ENCODE data around the gene RIOK3. TPM values are rescaled to one million over a fixed set of nuclear protein-coding genes. Genes with fewer than 3 reads are reported as not detected.
"Not testable (repeated sequence)": the region's sequence is repeated elsewhere in the genome, so short reads cannot be mapped to it uniquely, and the experiment has no call there.

Gene RIOK3
- total and polyA plus RNA-seq, 9 donors: 59.6 to 87.9 (median 72.1) TPM

DNA sequence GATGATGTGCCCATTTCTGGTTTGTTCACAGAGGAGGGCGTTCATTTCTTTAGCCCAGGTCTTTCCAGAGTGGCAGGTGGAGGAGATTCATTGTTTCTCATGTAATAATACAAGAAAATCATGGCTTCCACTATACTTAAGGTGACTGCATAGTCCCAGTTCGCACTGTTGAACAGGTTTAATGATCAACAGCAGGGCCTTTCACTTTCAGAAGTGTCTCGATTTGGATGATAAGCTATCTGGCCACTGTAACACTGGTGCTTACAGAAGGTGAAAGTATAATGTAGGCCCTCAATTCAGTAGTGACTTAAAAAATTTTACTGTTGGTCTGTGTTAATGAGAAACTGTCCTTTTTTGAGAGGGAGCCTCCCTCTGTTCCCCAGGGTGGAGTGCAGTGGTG lies 51.6 kb downstream of the RIOK3 start:
- 100% methylated on average over 2 of the region's 3 CpGs for WGBS (ENCODE audit: insufficient coverage)

DNA sequence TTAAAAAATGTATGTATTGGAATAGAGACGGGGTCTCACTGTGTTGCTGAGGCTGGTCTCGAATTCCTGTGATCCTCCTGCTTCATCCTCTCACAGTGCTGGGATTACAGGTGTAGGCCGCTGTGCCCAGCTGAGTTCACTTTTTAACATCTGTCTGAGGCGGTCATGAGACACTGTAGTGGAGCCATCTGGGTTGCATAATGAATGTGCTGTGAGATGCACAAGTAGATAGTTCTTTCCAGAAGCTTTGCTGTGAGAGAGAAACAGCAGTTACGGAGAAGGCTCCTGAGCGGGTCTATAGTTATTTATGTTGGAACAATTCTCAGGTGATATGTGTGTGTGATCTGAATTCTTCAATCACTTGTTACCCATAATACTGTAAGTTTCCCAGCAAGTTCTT lies 53.3 kb downstream of the RIOK3 start:
- DNase-seq: no peak
- 71% methylated on average over 1 of the region's 6 CpGs for WGBS (ENCODE audit: insufficient coverage)
- H3K9me3 ChIP-seq (replicated peaks; ENCODE audit: control insufficient read depth, low read depth, low read length): no peaks in the 10 kb centered on the region
- no peak overlapping the region for H3K4me3 ChIP-seq (ENCODE audit: low read length)
- peaks cover 11% of the 10 kb centered on the region for H3K4me1 ChIP-seq (ENCODE audit: control insufficient read depth, insufficient read depth, low read length)
- no peak overlapping the region for H3K27ac ChIP-seq (ENCODE audit: low read length)
- H3K36me3 ChIP-seq (ENCODE audit: control insufficient read depth, insufficient read depth, low read length): peaks cover 30% of the 10 kb centered on the region
- H3K27me3 ChIP-seq (ENCODE audit: control insufficient read depth, insufficient read depth, low read length): no peaks in the 10 kb centered on the region

More for the DNA sequence above, 51.6 kb downstream of the RIOK3 start:
- Histone ChIP-seq H3K4me1 (ENCODE audit: control insufficient read depth, insufficient read depth, low read length) (peaks cover 11% of the 10 kb centered on the region), H3K27me3 (ENCODE audit: control insufficient read depth, insufficient read depth, low read length) (no peaks in the 10 kb centered on the region), H3K36me3 (ENCODE audit: control insufficient read depth, insufficient read depth, low read length) (peaks cover 20% of the 10 kb centered on the region), H3K9me3 (replicated peaks; ENCODE audit: control insufficient read depth, low read depth, low read length) (no peaks in the 10 kb centered on the region), H3K4me3 (ENCODE audit: low read length) (no peak overlapping the region), H3K27ac (ENCODE audit: low read length) (no peak overlapping the region)
- DNase-seq: no peak

DNA sequence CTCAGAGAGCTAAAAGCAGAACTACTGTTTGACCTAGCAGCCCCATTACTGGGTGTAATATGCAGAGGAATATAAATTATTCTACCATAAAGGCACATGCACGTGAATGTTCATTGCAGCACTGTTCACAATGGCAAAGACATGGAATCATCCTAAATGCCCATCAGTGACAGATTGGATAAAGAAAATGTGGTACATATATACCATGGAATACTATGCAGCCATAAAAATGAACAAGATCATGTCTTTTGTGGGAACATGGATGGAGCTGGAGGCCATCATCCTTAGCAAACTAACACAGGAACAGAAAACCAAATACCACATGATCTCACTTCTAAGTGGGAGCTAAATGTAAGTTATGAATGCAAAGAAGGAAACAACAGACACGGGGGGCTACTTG lies 57.8 kb downstream of the RIOK3 start:
- not testable (repeated sequence) for DNase-seq

DNA sequence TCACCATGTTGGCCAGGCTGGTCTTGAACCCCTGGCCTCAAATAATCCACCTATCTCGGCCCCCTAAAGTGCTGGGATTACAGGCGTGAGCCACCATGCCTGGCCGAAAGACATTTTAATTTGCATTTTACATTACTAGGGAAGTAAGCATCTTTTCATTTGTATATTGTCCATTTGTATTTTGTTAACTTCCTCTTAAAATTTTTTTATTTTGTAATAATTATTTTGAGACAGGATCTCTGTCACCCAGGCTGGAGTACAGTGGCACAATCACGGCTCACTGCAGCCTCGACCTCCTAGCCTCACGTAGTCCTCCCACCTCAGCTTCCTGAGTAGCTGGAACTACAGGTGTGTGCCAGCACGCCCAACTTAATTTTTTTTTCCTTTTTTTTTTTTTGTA lies 59.1 kb downstream of the RIOK3 start:
- not testable (repeated sequence) for H3K27me3 ChIP-seq (ENCODE audit: control insufficient read depth, insufficient read depth, low read length); H3K9me3 ChIP-seq (replicated peaks; ENCODE audit: control insufficient read depth, low read depth, low read length); H3K4me1 ChIP-seq (ENCODE audit: control insufficient read depth, insufficient read depth, low read length); H3K4me3 ChIP-seq (ENCODE audit: low read length); H3K27ac ChIP-seq (ENCODE audit: low read length); DNase-seq
- WGBS (ENCODE audit: insufficient coverage): no CpG with 5 or more reads among the region's 7 CpGs
- peaks cover 36% of the 10 kb centered on the region for H3K36me3 ChIP-seq (ENCODE audit: control insufficient read depth, insufficient read depth, low read length)

More for the DNA sequence above, 57.8 kb downstream of the RIOK3 start:
- H3K27ac ChIP-seq (ENCODE audit: low read length); H3K4me3 ChIP-seq (ENCODE audit: low read length); H3K9me3 ChIP-seq (replicated peaks; ENCODE audit: control insufficient read depth, low read depth, low read length); H3K4me1 ChIP-seq (ENCODE audit: control insufficient read depth, insufficient read depth, low read length); H3K27me3 ChIP-seq (ENCODE audit: control insufficient read depth, insufficient read depth, low read length): not testable (repeated sequence)
- no CpG with 5 or more reads among the region's 2 CpGs for WGBS (ENCODE audit: insufficient coverage)
- peaks cover 31% of the 10 kb centered on the region for H3K36me3 ChIP-seq (ENCODE audit: control insufficient read depth, insufficient read depth, low read length)

DNA sequence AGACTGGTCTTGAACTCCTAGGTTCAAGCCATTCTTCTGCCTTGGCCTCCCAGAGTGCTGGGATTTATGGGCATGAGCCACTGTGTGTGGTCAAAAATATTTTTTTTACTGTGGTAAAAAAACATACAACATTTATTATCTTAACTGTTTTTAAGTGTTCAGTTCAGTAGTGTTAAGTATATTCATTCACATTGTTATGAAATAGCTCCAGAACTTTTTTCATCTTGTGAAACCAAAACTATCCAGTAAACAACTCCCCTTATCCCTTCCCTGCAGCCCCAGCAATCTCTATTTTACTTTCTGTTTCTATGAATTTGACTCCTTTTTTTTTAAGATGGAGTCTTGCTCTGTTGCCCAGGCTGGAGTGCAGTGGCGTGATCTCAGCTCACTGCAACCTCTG lies 59.6 kb downstream of the RIOK3 start:
- Histone ChIP-seq H3K36me3 (ENCODE audit: control insufficient read depth, insufficient read depth, low read length) (peaks cover 35% of the 10 kb centered on the region), H3K27ac (ENCODE audit: low read length) (no peak overlapping the region)
- WGBS (ENCODE audit: insufficient coverage): no CpG with 5 or more reads among the region's 1 CpG

DNA sequence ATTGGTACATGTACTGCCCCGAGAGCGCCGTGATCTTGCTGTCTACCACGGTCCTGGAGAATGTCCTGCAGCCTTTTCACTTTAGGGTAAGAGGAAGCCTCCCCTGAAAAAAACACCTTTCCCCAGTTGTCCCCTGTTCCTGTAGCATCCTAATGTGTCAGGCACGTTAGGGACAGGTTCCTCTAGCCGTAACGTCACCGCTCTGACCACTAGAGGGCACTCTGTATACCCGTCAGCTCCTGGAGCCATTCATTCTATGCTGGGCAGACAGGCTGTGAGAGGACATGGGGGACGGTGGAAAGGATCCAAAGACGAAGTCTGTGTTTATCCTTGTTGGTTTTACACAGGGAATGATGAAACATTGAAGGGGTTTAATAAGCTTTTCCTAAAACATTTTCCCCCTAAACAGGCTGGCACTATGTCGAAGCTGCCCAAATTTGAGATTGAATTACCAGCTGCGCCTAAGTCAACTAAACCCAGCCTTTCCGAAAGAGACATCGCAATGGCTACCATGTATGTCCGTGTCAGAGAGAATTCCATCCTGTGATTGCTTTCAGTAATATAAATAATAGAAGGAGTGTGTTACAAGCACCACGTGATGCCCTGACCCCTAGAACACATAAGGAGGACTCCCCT lies 62.9 kb downstream of the RIOK3 start:
- Histone ChIP-seq H3K9me3 (replicated peaks; ENCODE audit: control insufficient read depth, low read depth, low read length) (no peaks in the 10 kb centered on the region), H3K27ac (ENCODE audit: low read length) (no peak overlapping the region), H3K27me3 (ENCODE audit: control insufficient read depth, insufficient read depth, low read length) (no peaks in the 10 kb centered on the region), H3K4me1 (ENCODE audit: control insufficient read depth, insufficient read depth, low read length) (peaks cover 2% of the 10 kb centered on the region), H3K36me3 (ENCODE audit: control insufficient read depth, insufficient read depth, low read length) (peaks cover 38% of the 10 kb centered on the region), H3K4me3 (ENCODE audit: low read length) (no peak overlapping the region)
- 69% methylated on average over 3 of the region's 17 CpGs for WGBS (ENCODE audit: insufficient coverage)
- peak; percentile 85 for DNase-seq

More for the DNA sequence above, 59.6 kb downstream of the RIOK3 start:
- H3K27me3 ChIP-seq (ENCODE audit: control insufficient read depth, insufficient read depth, low read length): no peaks in the 10 kb centered on the region
- peaks cover 2% of the 10 kb centered on the region for H3K4me1 ChIP-seq (ENCODE audit: control insufficient read depth, insufficient read depth, low read length)
- H3K4me3 ChIP-seq (ENCODE audit: low read length): no peak overlapping the region
- no peaks in the 10 kb centered on the region for H3K9me3 ChIP-seq (replicated peaks; ENCODE audit: control insufficient read depth, low read depth, low read length)
- DNase-seq: no peak

DNA sequence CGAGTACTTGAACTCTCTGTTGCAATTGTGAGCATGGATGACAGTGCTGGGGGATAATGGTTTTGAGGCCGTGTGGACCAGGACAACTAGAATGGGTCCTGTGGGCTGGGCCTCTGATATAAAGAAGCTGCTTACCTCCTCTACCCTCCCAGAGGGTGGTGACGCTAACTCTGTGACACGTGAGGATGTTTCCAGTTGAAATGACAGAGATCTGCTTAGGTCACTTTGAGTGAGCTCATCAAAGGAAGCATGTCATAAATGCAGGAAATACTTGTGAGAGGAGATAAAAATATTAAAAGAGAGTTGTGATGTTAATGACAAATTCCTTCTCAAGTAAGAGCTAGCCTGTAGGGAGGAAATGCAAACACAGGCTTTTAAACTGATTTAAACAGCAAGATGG lies 66.6 kb downstream of the RIOK3 start:
- H3K27ac ChIP-seq (ENCODE audit: low read length): no peak overlapping the region

DNA sequence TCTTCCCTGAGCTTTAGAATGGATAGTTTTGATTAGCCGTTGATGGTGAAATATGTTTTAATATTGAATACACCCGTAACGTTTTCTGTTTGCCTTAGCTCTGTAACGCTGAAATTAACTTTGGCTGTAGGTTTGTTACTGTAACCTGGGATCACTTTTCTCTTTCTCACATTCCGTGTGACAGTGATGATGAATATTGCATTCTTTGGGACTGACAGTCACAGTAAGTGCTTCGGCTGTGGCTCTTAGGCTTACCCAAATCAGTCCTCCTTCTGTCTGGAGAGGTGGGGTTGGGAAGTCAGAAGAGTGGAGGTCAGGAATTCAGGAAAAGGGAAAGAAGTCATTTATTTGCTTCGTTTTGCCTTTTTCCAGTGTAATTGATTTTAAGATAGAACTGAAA lies 68.2 kb downstream of the RIOK3 start:
- Histone ChIP-seq H3K27me3 (ENCODE audit: control insufficient read depth, insufficient read depth, low read length) (no peaks in the 10 kb centered on the region), H3K4me3 (ENCODE audit: low read length) (no peak overlapping the region), H3K27ac (ENCODE audit: low read length) (no peak overlapping the region), H3K36me3 (ENCODE audit: control insufficient read depth, insufficient read depth, low read length) (peaks cover 62% of the 10 kb centered on the region), H3K4me1 (ENCODE audit: control insufficient read depth, insufficient read depth, low read length) (no peaks in the 10 kb centered on the region), H3K9me3 (replicated peaks; ENCODE audit: control insufficient read depth, low read depth, low read length) (no peaks in the 10 kb centered on the region)
- no CpG with 5 or more reads among the region's 7 CpGs for WGBS (ENCODE audit: insufficient coverage)
- DNase-seq: no peak

More for the DNA sequence above, 66.6 kb downstream of the RIOK3 start:
- Histone ChIP-seq H3K27me3 (ENCODE audit: control insufficient read depth, insufficient read depth, low read length) (no peaks in the 10 kb centered on the region), H3K4me3 (ENCODE audit: low read length) (no peak overlapping the region), H3K4me1 (ENCODE audit: control insufficient read depth, insufficient read depth, low read length) (peaks cover 2% of the 10 kb centered on the region), H3K9me3 (replicated peaks; ENCODE audit: control insufficient read depth, low read depth, low read length) (no peaks in the 10 kb centered on the region), H3K36me3 (ENCODE audit: control insufficient read depth, insufficient read depth, low read length) (peaks cover 64% of the 10 kb centered on the region)
- WGBS (ENCODE audit: insufficient coverage): 83% methylated on average over 1 of the region's 4 CpGs
- DNase-seq: no peak

DNA sequence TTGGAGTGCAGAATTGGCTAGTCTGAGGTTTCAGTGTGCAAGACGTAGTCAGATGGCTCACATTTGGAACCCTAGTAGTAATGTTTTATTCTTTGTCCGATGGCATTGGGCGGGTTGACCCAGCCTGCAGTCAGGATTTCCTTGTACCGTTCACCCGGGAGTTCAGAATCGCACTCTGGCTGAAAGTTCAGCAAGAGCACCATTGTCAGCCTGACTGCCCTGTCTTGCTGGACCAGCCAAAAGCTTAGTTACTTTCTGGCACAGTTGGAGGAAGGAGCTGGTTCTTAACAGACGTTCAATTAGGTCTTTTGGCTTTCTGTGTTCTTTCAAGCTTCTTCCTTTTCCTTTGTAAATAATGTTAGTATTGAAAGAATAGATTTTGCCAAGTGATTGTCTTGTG lies 68.8 kb downstream of the RIOK3 start:
- H3K27ac ChIP-seq (ENCODE audit: low read length): no peak overlapping the region
- H3K4me1 ChIP-seq (ENCODE audit: control insufficient read depth, insufficient read depth, low read length): no peaks in the 10 kb centered on the region
- no peak overlapping the region for H3K4me3 ChIP-seq (ENCODE audit: low read length)
- DNase-seq: no peak
- no peaks in the 10 kb centered on the region for H3K27me3 ChIP-seq (ENCODE audit: control insufficient read depth, insufficient read depth, low read length)
- no peaks in the 10 kb centered on the region for H3K9me3 ChIP-seq (replicated peaks; ENCODE audit: control insufficient read depth, low read depth, low read length)
- 92% methylated on average over 6 of the region's 7 CpGs for WGBS (ENCODE audit: insufficient coverage)
- H3K36me3 ChIP-seq (ENCODE audit: control insufficient read depth, insufficient read depth, low read length): peaks cover 63% of the 10 kb centered on the region

DNA sequence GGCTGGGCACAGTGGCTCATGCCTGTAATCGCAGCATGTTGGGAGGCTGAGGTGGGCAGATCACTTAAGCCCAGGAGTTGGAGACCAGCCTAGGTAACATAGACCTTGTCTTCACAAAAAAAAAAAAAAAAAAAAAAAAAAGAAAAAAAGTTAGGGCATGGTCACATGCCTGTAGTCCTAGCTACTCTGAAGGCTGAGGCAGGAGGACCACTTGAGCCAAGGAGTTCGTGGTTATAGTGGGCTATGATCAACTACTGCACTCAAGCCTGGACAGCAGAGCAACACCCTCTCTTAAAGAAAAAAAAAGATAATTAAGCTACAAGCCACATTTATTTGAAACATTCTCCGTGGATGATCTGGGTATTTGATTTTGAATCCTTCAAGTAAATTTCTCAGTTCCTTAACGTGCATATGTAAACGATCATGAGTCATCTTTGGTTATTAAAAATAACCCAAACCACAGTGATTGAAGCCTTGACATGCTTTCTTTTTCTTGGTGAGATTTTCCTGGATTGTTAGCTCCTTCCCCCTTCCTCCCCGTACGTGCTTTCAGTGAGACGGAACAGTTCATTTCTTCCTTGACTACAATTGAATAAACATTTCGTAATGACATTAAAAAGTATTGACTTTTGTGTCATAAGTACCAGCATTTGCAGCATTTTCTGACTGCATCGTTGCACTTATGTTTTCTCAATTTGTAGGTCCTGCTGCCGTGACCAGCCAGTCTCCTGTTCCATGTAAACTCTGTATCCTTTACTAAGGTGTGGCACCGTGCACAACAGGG lies 70.5 kb downstream of the RIOK3 start:
- Histone ChIP-seq H3K9me3 (replicated peaks; ENCODE audit: control insufficient read depth, low read depth, low read length) (no peaks in the 10 kb centered on the region), H3K27me3 (ENCODE audit: control insufficient read depth, insufficient read depth, low read length) (no peaks in the 10 kb centered on the region), H3K4me3 (ENCODE audit: low read length) (no peak overlapping the region), H3K36me3 (ENCODE audit: control insufficient read depth, insufficient read depth, low read length) (peaks cover 67% of the 10 kb centered on the region), H3K4me1 (ENCODE audit: control insufficient read depth, insufficient read depth, low read length) (no peaks in the 10 kb centered on the region), H3K27ac (ENCODE audit: low read length) (no peak overlapping the region)
- no peak for DNase-seq
- WGBS (ENCODE audit: insufficient coverage): 89% methylated on average over 6 of the region's 12 CpGs
